ENCODE results near the gene PRPF8. TPM values are rescaled to one million over a fixed set of nuclear protein-coding genes. Genes with fewer than 3 reads are reported as not detected.

Gene PRPF8
- total and polyA plus RNA-seq, 2 of the 13 experiments (the other 11 are each of a cell fraction or from before 2014, with no cell fraction given) = 112 to 179 TPM

DNA sequence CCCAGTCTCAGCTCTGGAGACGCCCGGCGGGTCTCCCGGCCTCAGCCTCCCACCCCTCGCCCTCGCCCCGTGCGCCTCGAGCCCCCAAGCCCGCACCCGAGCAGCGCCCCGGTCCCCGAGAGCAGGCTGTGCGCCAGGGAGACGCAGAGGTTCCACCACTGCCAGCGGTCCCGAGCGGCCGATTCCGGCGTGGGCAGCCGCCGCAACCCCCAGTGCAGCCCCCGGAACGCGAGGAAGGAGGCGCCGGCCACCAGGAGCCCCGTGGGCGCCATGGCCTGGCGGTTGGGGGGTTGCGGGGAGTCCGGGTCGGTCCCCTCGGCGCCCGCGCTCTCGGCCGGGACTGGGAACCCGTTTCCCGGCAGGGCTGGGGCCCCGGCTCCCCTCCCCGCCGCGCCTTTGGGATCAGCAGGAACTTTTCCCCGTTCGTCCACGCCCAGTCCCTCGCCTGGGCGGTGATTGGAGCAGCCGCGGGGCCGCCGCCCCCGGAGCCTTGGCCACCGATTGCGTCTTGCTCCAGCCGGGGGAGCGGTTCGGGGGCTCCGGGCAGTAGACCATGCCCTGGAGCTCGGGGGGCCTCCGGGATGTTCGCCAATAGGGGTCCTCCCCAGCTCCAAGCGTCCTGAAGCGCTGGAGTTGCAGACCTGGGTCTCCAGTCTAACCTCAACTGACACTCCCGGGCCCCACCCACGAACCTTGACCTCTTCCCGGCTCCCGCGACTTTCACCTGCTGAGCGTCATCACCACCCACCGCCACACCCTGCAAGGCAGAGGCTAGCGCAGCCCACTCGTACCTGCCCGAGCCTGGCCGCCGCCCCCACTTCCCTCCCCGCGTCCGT lies 25.5 kb upstream of the PRPF8 start, which contains the start of gene TLCD2 (continued):
- TF ChIP-seq, protein P1, sequence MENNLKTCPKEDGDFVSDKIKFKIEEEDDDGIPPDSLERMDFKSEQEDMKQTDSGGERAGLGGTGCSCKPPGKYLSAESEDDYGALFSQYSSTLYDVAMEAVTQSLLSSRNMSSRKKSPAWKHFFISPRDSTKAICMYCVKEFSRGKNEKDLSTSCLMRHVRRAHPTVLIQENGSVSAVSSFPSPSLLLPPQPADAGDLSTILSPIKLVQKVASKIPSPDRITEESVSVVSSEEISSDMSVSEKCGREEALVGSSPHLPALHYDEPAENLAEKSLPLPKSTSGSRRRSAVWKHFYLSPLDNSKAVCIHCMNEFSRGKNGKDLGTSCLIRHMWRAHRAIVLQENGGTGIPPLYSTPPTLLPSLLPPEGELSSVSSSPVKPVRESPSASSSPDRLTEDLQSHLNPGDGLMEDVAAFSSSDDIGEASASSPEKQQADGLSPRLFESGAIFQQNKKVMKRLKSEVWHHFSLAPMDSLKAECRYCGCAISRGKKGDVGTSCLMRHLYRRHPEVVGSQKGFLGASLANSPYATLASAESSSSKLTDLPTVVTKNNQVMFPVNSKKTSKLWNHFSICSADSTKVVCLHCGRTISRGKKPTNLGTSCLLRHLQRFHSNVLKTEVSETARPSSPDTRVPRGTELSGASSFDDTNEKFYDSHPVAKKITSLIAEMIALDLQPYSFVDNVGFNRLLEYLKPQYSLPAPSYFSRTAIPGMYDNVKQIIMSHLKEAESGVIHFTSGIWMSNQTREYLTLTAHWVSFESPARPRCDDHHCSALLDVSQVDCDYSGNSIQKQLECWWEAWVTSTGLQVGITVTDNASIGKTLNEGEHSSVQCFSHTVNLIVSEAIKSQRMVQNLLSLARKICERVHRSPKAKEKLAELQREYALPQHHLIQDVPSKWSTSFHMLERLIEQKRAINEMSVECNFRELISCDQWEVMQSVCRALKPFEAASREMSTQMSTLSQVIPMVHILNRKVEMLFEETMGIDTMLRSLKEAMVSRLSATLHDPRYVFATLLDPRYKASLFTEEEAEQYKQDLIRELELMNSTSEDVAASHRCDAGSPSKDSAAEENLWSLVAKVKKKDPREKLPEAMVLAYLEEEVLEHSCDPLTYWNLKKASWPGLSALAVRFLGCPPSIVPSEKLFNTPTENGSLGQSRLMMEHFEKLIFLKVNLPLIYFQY (CRISPR knock-in tag; IDR thresholded peaks at IDR 0.05; ENCODE audit: borderline replicate concordance) = 0 out of 2 replicates have a peak, but pooled peaks have one; percentile 25
- TF ChIP-seq SP140L (CRISPR knock-in tag; IDR thresholded peaks at IDR 0.05; ENCODE audit: borderline replicate concordance) = no peak
- no peak for TF ChIP-seq ARNTL (CRISPR knock-in tag; IDR thresholded peaks at IDR 0.05)
- no peak for TF ChIP-seq FOXP1 (IDR thresholded peaks at IDR 0.05)
- TF ChIP-seq FOXP1 (CRISPR knock-in tag; IDR thresholded peaks at IDR 0.05) = no peak
- TF ChIP-seq, protein P2, sequence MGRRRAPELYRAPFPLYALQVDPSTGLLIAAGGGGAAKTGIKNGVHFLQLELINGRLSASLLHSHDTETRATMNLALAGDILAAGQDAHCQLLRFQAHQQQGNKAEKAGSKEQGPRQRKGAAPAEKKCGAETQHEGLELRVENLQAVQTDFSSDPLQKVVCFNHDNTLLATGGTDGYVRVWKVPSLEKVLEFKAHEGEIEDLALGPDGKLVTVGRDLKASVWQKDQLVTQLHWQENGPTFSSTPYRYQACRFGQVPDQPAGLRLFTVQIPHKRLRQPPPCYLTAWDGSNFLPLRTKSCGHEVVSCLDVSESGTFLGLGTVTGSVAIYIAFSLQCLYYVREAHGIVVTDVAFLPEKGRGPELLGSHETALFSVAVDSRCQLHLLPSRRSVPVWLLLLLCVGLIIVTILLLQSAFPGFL (CRISPR knock-in tag; IDR thresholded peaks at IDR 0.05) = no peak
- peak; percentile 66 for TF ChIP-seq GATAD2A (CRISPR knock-in tag; IDR thresholded peaks at IDR 0.05)
- TF ChIP-seq RAD51 (IDR thresholded peaks at IDR 0.05; ENCODE audit: borderline replicate concordance) = no peak
- TF ChIP-seq KAT2B (IDR thresholded peaks at IDR 0.05; ENCODE audit: borderline replicate concordance, low read depth, low read length) = no peak
- TF ChIP-seq NR2F6 (IDR thresholded peaks at IDR 0.05) = peak; percentile 49
- TF ChIP-seq NR2F6 (CRISPR knock-in tag; IDR thresholded peaks at IDR 0.05) = peak; percentile 73
- TF ChIP-seq ZFY (CRISPR knock-in tag; IDR thresholded peaks at IDR 0.05) = peak; percentile 45; the same call in 1 of the 2 replicates
- no peak for TF ChIP-seq XBP1 (CRISPR knock-in tag; IDR thresholded peaks at IDR 0.05)
- TF ChIP-seq, protein P3, sequence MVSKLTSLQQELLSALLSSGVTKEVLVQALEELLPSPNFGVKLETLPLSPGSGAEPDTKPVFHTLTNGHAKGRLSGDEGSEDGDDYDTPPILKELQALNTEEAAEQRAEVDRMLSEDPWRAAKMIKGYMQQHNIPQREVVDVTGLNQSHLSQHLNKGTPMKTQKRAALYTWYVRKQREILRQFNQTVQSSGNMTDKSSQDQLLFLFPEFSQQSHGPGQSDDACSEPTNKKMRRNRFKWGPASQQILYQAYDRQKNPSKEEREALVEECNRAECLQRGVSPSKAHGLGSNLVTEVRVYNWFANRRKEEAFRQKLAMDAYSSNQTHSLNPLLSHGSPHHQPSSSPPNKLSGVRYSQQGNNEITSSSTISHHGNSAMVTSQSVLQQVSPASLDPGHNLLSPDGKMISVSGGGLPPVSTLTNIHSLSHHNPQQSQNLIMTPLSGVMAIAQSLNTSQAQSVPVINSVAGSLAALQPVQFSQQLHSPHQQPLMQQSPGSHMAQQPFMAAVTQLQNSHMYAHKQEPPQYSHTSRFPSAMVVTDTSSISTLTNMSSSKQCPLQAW (CRISPR knock-in tag; IDR thresholded peaks at IDR 0.05) = peak; percentile 29; the same call in 1 of the 2 replicates
- peak; percentile 59 for TF ChIP-seq NFYC (CRISPR knock-in tag; IDR thresholded peaks at IDR 0.05)
- TF ChIP-seq, protein P4, sequence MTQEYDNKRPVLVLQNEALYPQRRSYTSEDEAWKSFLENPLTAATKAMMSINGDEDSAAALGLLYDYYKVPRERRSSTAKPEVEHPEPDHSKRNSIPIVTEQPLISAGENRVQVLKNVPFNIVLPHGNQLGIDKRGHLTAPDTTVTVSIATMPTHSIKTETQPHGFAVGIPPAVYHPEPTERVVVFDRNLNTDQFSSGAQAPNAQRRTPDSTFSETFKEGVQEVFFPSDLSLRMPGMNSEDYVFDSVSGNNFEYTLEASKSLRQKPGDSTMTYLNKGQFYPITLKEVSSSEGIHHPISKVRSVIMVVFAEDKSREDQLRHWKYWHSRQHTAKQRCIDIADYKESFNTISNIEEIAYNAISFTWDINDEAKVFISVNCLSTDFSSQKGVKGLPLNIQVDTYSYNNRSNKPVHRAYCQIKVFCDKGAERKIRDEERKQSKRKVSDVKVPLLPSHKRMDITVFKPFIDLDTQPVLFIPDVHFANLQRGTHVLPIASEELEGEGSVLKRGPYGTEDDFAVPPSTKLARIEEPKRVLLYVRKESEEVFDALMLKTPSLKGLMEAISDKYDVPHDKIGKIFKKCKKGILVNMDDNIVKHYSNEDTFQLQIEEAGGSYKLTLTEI (CRISPR knock-in tag; conservative IDR thresholded peaks at IDR 0.05) = no peak
- TF ChIP-seq MIER2 (CRISPR knock-in tag; IDR thresholded peaks at IDR 0.05) = no peak
- no peak for TF ChIP-seq ZSCAN12 (CRISPR knock-in tag; IDR thresholded peaks at IDR 0.05)
- TF ChIP-seq, protein P5, sequence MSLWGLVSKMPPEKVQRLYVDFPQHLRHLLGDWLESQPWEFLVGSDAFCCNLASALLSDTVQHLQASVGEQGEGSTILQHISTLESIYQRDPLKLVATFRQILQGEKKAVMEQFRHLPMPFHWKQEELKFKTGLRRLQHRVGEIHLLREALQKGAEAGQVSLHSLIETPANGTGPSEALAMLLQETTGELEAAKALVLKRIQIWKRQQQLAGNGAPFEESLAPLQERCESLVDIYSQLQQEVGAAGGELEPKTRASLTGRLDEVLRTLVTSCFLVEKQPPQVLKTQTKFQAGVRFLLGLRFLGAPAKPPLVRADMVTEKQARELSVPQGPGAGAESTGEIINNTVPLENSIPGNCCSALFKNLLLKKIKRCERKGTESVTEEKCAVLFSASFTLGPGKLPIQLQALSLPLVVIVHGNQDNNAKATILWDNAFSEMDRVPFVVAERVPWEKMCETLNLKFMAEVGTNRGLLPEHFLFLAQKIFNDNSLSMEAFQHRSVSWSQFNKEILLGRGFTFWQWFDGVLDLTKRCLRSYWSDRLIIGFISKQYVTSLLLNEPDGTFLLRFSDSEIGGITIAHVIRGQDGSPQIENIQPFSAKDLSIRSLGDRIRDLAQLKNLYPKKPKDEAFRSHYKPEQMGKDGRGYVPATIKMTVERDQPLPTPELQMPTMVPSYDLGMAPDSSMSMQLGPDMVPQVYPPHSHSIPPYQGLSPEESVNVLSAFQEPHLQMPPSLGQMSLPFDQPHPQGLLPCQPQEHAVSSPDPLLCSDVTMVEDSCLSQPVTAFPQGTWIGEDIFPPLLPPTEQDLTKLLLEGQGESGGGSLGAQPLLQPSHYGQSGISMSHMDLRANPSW (CRISPR knock-in tag; IDR thresholded peaks at IDR 0.05; ENCODE audit: borderline replicate concordance) = no peak
